DMS79 (cell line): Measurements from ENCODE around the gene RASSF10.

ENCODE experiments used
- DNase-seq: peaks from one replicate; lab custom pipeline; 2025; lab: John Stamatoyannopoulos, UW

RASSF10 gene

DNA sequence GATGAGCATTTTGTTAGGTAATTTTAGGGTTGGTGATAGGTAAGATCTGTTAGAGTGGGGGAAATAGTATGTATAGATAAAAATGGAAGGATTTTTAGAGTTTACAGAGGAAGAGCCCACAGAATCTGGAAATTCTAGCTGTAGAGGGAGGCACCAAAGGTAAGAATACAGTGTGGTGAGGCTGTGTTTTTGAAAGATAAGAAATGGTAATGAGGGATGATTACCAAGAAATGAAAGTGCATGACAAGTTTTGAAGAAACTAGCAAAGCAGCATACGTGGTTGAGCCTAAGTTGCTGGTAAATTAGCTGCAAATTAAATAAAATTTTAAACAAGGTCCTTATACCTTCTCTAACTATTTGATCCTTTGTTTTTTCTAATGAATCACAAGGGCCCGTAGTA lies 14.6 kb upstream of the RASSF10 start:
- DNase-seq, result no peak

DNA sequence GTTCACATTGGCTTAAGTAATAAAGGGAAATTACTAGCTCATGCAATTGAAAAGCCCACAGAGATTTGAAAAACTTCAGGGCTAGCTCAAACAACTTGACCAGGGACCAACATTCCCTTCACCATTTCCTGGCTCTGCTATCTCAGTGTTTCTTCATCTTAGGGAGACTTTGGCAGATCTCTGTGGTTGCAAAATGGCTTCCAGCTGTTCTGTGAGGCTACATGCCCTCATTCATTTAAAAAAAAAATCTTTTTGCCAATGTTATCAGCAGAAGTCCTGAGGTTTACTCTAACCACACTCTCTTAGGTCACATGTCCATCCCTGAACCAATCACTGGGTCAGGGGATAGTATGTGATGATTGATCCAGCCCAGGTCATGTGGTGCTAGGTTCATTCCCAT lies 13.9 kb upstream of the RASSF10 start:
- DNase-seq, result no peak

DNA sequence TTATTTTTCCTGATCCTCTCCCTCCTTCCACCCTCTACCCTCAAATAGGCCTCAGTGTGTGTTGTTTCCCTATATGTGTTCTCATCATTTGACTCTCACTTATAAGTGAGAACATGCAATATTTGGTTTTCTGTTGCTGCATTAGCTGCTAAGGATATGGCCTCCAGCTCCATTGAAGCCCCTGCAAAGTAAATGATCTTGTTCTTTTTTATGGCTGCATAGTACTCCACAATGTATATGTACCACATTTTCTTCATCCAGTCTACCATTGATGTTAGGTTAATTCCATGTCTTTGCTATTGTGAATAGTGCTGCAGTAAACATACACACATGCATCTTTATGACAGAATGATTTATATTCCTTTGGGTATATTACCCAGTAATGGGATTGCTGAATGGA lies 13.3 kb upstream of the RASSF10 start:
- no peak for DNase-seq

DNA sequence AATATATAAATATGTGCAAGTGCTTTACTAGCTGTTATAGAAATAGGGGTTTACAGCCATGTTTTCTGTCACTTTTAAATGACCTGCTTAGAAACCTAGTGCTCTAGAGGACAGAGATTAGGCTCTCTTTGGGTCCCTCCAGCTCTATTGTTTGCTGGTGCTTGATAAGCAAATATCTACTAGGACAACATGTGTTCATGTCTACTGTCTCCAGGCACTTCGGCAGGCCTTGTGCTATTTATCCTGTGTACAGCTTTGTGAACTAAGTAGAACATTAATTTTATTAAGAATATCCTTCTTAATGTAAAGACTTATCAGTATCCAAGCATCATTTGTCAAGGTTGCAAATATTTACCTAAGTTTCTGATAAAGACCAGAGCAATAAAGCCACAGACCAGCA lies 11.9 kb upstream of the RASSF10 start:
- no peak for DNase-seq

DNA sequence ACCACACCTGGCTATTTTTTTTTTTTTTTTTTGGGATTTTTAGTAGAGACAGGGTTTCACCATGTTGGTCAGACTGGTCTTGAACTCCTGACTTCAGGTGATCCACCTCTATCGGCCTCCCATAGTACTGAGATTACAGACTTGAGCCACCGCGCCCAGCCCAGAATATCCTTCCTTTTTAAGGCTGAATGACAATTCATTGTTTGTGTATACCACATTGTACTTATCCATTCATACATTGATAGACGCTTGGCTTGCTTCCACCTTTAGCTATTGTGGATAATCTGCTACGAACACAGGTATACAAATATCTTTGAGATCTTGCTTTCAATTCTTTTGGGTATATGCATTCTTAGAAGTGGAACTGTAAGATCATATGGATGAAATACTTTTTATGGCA lies 10.8 kb upstream of the RASSF10 start:
- no peak for DNase-seq

DNA sequence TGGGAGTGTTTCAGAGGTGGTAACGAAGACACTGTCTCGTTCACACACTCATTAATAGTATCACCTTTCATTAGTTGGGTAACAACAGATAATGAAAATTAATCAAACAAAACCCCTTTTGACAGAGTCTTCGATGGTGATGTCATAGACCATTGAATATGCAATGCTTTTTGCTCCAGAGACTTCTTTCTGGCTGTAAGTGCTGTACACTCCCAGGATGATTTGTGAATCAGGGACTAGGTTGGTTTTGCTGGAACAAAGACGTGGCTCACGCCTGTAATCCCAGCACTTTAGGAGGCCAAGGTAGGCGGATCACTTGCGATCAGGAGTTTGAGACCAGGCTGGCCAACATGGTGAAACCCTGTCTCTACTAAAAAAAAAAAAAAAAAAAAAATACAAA lies 9.5 kb upstream of the RASSF10 start:
- DNase-seq, result no peak

DNA sequence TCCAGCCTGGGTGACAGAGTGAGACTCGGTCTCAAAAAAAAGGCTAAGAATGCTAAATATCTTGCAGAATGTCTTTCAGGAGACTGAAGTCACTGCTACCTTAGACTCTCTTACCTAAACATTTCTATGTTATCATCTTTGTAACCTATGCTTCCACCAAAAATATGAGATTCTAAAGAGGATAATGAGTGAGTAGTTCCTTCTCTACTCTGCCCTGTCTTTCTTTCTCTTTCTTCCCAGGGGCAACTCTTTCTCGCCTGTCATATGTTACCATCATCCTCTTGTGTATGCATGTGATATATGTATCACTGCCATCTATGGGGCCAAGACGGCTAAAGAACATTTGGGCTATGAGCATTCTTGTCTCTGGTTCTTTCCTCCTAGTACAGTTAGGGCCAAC lies 9.0 kb upstream of the RASSF10 start:
- DNase-seq, result no peak

DNA sequence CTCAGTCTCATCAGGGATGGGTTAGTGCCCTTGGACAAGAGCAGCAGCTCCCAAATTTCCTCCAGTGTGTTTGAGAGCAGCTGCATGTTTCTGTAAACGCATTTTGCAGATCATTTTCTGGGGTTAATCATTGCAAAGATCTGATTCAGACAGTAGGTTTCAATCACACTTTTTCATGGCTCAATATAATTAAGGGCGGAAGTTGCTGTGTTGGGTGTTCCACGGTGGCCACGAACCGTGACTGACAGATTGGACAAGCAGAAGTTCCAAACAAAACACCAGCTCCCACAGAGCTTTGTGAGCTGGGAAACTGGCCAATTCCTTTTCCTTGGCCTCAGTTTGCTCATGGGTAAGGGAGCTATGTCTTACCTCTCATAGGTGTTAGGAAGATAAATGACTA lies 8.4 kb upstream of the RASSF10 start:
- DNase-seq, result no peak

DNA sequence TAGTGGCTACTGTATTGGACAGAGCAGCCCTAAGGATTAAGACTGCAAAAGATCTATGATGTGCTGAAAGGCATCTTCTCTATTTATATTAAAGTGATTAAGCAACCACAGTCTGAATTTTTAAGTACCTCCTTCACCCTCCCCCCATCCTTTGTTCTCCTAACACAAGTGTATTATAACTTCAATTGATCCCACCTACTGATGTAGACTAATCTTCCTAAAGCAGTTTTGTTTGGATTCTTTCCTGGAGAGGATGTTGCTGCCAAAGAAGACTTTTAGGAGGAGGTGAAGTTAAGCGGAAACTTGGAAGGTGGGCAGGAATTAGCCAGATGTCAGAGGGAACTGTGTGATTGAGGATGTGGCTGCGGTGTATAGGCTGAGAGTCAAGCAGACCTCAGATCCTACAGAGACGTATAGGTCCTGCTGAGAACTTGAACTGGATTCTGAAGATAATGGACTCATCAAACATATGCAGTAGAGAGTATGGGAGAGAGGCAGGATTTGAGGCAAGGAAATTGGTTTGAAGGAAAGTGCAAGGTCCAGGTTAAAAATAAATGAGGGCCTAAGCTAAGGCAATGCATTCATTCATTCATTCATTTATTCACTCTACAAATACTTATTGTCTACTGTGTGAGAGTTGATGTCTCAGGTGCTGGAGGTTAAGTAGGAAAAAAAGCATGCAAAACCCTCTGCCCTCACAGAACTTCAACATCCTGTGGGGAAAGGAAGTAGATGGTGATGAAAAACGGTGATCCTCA lies 5.2 kb upstream of the RASSF10 start:
- no peak for DNase-seq

DNA sequence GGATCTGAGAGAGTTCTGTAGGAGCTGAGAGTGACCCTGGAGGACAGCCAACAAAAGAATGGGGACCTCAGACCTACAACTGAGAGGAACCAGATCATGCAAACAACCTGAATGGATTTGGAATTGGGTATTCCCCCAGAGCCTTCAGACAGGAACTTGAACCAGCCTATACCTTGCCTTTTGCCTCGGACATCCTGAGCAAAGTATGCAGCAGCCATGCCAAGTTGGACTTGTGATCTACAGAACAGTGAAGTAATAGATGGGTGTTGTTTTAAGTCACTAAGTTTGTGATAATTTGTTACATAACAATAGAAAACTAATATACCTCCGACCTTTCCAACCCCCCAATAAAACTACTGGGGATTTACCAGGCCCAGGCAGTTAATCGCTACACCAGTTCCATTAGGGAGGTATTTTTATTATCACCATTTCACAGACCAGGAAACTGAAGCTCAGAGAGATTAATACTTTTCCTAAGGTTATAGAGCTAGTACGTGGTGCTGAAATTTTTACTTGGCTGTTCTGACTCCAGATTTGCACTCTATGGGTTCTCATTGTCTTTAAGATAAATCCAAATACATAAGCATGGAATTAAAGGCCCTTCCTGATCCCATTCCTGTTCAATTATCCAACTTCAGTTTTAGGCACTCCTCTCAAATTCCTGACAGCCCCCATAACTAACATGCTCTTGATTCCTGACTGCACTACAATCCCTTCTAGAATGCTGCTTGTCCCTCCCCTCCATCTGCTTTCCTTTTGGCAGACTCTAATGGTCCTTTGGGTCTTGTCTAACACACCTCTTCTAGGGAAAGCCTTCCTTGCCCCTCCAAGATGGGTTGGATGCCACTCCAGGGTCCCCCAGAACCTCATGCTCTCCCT lies 1.7 kb upstream of the RASSF10 start:
- DNase-seq, result no peak

DNA sequence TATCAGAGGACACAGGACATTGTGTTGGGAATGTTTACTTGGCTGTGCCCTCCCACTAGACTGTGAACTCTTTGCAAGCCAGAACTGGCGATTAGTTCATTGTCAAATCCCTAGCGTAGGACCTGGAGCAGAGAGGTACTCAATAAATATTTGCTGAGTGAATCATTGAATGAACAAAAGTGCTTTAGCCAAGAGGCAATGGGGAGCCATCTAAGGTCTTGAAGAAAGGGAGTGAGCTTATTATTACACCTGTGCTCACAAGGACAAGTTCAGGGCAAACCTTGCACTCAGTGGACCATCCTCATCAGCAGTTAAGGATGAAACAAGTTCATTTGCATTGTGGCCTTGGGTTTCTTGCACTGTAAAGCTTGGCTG lies 1.1 kb upstream of the RASSF10 start:
- DNase-seq, result no peak

DNA sequence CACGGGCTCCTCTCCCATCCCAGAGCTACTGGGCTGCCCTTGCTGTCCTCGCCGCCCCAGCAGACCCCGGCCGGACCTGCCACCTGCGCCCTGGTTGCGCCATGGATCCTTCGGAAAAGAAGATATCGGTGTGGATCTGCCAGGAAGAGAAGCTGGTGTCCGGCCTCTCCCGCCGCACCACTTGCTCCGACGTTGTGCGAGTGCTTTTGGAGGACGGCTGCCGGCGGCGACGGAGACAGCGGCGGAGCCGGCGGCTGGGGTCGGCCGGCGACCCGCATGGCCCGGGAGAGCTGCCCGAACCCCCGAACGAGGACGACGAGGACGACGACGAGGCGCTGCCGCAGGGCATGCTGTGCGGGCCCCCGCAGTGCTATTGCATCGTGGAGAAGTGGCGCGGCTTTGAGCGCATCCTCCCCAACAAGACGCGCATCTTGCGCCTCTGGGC lies 382 bp downstream of the RASSF10 start:
- peak; percentile 49 for DNase-seq

DNA sequence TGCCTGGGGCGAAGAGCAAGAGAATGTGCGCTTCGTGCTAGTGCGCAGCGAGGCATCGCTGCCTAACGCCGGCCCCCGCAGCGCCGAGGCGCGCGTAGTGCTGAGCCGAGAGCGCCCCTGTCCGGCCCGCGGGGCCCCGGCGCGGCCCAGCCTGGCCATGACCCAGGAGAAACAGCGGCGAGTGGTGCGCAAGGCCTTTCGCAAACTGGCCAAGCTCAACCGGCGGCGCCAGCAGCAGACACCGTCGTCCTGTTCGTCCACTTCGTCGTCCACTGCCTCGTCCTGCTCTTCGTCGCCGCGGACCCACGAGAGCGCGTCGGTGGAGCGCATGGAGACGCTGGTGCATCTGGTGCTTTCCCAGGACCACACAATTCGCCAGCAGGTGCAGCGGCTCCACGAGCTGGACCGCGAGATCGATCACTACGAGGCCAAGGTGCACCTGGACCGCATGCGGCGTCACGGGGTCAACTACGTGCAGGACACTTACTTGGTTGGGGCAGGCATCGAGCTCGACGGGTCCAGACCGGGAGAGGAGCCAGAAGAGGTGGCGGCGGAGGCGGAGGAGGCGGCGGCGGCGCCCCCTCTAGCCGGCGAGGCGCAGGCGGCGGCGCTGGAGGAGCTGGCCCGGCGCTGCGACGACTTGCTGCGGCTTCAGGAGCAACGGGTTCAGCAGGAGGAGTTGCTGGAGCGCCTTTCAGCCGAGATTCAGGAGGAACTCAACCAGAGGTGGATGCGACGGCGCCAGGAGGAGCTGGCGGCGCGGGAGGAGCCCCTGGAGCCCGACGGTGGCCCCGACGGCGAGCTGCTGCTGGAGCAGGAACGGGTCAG lies 1.0 kb downstream of the RASSF10 start:
- peak; percentile 51 for DNase-seq

DNA sequence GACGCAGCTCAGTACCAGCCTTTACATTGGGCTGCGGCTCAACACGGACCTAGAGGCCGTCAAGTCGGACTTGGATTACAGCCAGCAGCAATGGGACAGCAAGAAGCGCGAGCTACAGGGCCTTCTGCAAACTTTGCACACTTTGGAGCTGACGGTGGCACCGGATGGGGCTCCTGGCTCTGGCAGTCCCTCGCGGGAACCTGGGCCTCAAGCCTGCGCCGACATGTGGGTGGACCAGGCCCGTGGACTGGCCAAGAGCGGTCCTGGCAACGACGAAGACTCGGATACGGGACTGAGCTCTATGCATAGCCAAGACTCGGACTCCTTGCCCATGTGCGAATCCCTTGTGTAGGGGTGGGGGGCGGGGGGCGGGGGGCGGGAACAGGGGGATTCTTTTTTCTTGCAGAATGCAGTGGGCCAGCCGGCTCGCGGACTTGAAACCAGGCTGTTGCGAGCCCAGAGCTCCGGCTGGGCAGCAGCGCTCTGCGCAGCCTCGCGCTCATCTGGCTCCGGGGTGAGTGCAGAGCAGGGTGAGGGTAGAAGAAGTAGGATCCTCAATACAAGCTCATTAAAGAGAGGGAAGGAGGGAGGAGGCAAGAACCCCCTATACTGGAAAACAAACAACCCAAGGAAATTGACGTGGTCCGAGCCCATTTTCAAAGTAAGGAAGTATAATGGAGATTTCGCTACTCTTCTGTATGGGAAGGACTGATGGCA lies 1.8 kb downstream of the RASSF10 start:
- DNase-seq, result no peak

DNA sequence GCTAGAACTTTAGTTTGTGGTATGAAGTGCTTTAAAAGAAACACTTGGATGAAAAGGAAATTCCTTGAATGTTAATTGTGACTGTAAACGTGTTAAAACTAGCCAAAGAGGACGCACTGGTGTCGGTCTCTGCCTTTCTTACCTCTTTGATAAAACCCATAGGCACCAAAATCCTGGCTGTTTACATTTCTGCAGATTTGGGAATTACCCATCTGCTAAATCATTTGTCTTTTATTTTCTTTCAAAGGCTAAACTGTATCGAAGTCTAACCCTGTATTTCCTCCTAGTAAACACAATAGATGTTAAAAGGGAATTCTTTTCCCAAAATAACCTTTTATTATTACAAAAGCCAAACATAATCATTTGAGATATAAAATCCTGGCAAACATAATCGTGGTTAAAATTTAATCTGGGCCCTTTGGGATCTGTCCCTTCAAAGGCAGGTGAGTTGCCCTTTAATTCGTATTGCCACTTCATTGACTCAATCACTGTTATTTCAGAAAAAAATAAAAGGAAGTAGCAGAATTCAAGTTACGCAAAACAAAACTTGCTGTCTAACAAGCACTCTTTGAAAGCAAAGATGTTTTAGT lies 2.4 kb downstream of the RASSF10 start:
- DNase-seq, result no peak

DNA sequence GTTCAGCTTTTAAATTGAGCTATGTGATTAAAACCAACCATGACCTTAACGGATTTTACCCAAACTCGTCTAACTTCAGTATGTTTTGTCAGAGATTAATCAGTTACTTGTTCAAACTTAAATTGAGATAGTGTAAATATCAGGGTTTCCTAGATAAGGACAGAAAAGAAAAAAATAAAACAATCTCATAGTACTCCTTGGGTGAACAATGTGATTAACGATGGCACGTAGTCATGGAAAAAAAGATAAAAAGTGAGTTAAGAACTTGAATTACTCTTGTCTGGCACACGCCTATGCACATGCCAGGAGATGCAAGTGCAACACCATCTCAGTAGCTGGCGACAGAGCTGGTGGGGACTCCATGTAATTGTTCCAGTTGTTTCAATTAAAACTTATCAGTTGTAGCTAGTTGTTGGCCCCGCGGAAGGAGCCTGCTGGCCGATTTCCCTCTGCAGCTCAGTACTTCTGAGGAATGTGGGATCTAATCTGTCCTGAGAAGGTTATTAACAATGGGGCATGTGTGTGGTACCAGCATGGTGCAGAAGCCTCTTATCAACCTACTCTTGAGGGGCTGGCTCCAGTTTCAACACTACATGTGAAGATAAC lies 3.0 kb downstream of the RASSF10 start:
- peak; percentile 17 for DNase-seq

DNA sequence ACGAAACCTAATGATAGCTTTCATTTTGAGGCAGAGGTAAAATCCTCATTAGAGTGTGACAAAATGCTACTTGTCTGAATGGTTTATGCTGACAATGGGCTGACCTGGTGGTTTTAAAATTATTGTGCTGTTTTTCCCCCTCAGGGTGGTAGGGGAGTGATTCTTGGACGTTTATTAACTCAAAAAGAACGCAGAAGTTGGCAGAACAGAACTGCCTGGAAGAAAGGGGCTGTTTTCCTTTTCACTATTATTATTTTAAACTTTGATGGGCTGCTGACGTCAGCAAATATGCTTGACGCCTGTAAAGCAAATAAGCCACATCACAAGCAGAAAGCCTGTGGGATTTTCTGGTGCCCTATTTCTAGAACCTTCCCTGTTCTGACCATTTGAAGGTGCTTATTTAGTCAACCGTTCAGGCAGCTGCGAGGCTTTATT lies 4.0 kb downstream of the RASSF10 start:
- DNase-seq, result no peak

DNA sequence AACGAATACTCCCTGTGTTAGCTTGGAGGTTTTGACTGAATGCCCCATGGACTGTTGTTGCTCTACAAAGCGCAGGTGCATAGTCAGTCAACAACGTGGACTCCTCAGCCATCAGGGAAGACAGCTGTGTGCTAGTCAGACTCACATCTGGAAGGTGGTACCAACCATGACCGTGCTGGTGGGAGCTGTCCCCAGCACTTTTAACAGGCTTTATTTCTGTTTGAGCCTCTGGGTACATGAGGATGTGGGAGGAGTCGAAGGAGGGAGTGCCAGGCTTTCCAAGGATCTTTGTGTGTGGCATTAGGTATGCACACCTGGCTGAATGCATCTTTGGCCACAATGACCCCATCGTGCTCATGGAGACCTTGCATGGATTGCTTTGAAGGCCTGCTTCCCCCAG lies 6.6 kb downstream of the RASSF10 start:
- DNase-seq, result no peak

DNA sequence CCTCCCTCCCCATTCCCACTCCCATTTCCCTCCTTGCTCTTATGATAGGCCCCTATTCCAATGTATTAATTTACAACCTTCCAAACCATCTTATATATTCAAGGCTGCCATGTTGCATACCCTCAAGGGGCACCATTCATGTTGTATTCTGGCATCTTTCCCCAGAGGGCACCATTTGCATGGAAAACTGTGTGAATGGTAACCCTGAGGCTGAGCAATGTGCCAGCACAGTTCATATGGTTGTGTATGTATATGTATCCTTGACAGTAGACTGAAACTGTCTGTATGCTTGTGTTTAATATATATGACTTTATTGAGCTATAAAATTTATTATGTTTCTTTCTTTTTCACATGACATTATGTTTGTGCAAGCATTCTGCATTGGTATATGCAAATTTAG lies 7.3 kb downstream of the RASSF10 start:
- DNase-seq, result no peak

DNA sequence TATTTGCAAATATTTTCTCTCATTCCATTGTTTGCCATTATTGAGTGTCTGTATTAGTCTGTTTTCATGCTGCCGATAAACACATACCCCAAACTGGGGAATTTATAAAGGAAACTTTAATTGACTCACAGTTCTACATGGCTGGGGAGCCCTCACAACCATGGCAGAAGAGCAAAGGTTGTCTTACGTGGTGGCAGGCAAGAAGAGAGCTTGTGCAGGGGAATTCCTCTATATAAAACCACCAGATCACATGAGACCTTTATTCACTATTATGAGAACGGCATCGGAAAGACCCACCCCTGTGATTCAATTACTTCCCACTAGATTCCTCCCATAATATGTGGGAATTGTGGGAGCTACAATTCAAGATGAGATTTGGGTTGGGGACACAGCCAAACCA lies 10.2 kb downstream of the RASSF10 start:
- no peak for DNase-seq

DNA sequence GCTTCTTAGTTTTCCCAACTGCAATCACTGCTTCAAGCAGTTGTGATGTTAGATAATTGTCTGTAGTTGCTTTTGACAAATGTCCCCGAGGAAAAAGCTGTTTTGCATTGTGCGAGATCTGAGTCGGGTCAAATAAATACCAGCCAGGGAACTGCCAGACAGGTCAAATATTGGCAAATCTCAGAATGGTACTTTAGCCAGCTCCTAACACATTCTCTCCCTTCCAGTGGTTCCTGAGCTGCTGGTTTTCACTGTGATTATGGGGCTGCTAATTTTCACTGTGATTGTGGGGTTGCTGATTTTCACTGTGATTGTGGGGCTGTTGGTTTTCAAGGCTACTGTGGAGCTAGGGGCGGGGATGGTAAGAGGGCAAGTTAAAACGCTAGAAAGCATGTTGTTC lies 14.3 kb downstream of the RASSF10 start:
- DNase-seq, result no peak
